Mesenchymal stem cell (in vitro differentiated cells and primary cell): ENCODE results near the gene GALR2.
A peak's percentile ranks its signal among the peaks of the same experiment; 100 is the strongest.
"Not testable (repeated sequence)": the region's sequence is repeated elsewhere in the genome, so short reads cannot be mapped to it uniquely, and the experiment has no call there.

ENCODE experiments used
- DNase-seq: peaks from one replicate; pipeline ENCODE4 v3.0.0-alpha.2; 2013
- H2AFZ ChIP-seq: one replicate; pipeline ENCODE4 v1.6.1; 2013; ENCODE audit warnings: low read depth, mild to moderate bottlenecking, control low read depth, inconsistent platforms, low read length, moderate library complexity
- H2AK5ac ChIP-seq: 2 replicates; pipeline ENCODE4 v1.6.1; 2013; ENCODE audit warnings: low read length, moderate library complexity, mild to moderate bottlenecking, inconsistent platforms; ENCODE audit not compliant: severe bottlenecking
- H2BK120ac ChIP-seq: one replicate; pipeline ENCODE4 v1.6.1; 2013; ENCODE audit warnings: low read depth, mild to moderate bottlenecking, inconsistent platforms, low read length, moderate library complexity
- H2BK12ac ChIP-seq, 2 experiments: one replicate each; pipeline ENCODE4 v1.6.1; 2013; ENCODE audit warnings: inconsistent platforms in 2 of 2, low read length in 2 of 2, mild to moderate bottlenecking in 2 of 2, moderate library complexity in 2 of 2, control low read depth in 1 of 2
- H2BK15ac ChIP-seq: one replicate; pipeline ENCODE4 v1.6.1; 2013; ENCODE audit warnings: mild to moderate bottlenecking, low read depth, inconsistent platforms; ENCODE audit not compliant: poor library complexity, severe bottlenecking
- H2BK5ac ChIP-seq: 2 replicates; pipeline ENCODE4 v1.6.1; 2013; ENCODE audit warnings: low read depth, mild to moderate bottlenecking, low read length, control low read depth, inconsistent platforms; ENCODE audit not compliant: poor library complexity, severe bottlenecking
- H3K14ac ChIP-seq, 2 experiments: one replicate each; pipeline ENCODE4 v1.6.1; 2013; ENCODE audit warnings: inconsistent platforms in 2 of 2, low read length in 2 of 2, control low read depth in 1 of 2, mild to moderate bottlenecking in 1 of 2, moderate library complexity in 1 of 2
- H3K18ac ChIP-seq, 2 experiments: one replicate each; pipeline ENCODE4 v1.6.1; 2013; ENCODE audit warnings: inconsistent platforms in 2 of 2, low read length in 2 of 2, control low read depth in 1 of 2, low read depth in 1 of 2, mild to moderate bottlenecking in 1 of 2
- H3K23ac ChIP-seq, 2 experiments: one replicate each; pipeline ENCODE4 v1.6.1; 2013; ENCODE audit warnings: inconsistent platforms in 2 of 2, low read length in 2 of 2, mild to moderate bottlenecking in 2 of 2, moderate library complexity in 2 of 2, control low read depth in 1 of 2
- H3K27ac ChIP-seq: 2 replicates; pipeline ENCODE4 v1.5.1; 2013; ENCODE audit warnings: mild to moderate bottlenecking, moderate library complexity, low read length, control low read depth, inconsistent platforms; ENCODE audit not compliant: poor library complexity, severe bottlenecking
- H3K27me3 ChIP-seq, 2 experiments: 2 replicates each; pipeline versions ENCODE4 v1.6.1 to v1.7.0; 2013; ENCODE audit warnings: low read length in 2 of 2, mild to moderate bottlenecking in 2 of 2, moderate library complexity in 2 of 2, control low read depth in 1 of 2, inconsistent platforms in 1 of 2; ENCODE audit not compliant: control insufficient read depth in 1 of 2, insufficient read depth in 1 of 2
- H3K36me3 ChIP-seq, 2 experiments: 2 replicates each; pipeline versions ENCODE4 v1.6.1 to v1.7.0; 2013; ENCODE audit warnings: low read length in 2 of 2, control low read depth in 1 of 2, inconsistent platforms in 1 of 2, low read depth in 1 of 2, mild to moderate bottlenecking in 1 of 2; ENCODE audit not compliant: insufficient read depth in 2 of 2, control insufficient read depth in 1 of 2
- H3K4ac ChIP-seq, 2 experiments: one replicate each; pipeline ENCODE4 v1.6.1; 2013; ENCODE audit warnings: inconsistent platforms in 2 of 2, low read length in 2 of 2, mild to moderate bottlenecking in 2 of 2, moderate library complexity in 2 of 2, control low read depth in 1 of 2, low read depth in 1 of 2
- H3K4me1 ChIP-seq: 2 replicates; pipeline ENCODE4 v1.6.1; 2013; ENCODE audit warnings: low read depth, low read length, control low read depth; ENCODE audit not compliant: control insufficient read depth, insufficient read depth
- H3K4me2 ChIP-seq: 2 replicates; pipeline ENCODE4 v1.6.1; 2013; ENCODE audit warnings: low read length, mild to moderate bottlenecking, inconsistent platforms; ENCODE audit not compliant: poor library complexity, severe bottlenecking
- H3K4me3 ChIP-seq, 2 experiments: 2 replicates each; pipeline versions ENCODE4 v1.5.1 to v1.7.0; 2013; ENCODE audit warnings: low read length in 2 of 2, mild to moderate bottlenecking in 2 of 2, control low read depth in 1 of 2, low read depth in 1 of 2; ENCODE audit not compliant: insufficient read depth in 1 of 2
- H3K79me1 ChIP-seq: replicated peaks from 2 replicates; pipeline ENCODE4 v1.6.1; 2013; ENCODE audit warnings: mild to moderate bottlenecking, control low read depth, low read length, inconsistent platforms; ENCODE audit not compliant: poor library complexity, severe bottlenecking
- H3K9ac ChIP-seq: 2 replicates; pipeline ENCODE4 v1.7.0; 2013; ENCODE audit warnings: mild to moderate bottlenecking, low read length, moderate library complexity
- H3K9me3 ChIP-seq: 2 replicates; pipeline ENCODE4 v1.7.0; 2013; ENCODE audit warnings: mild to moderate bottlenecking, low read length; ENCODE audit not compliant: control insufficient read depth
- H4K8ac ChIP-seq: one replicate; pipeline ENCODE4 v1.6.1; 2013; ENCODE audit warnings: inconsistent platforms, mild to moderate bottlenecking, low read length, moderate library complexity
- H4K91ac ChIP-seq: one replicate; pipeline ENCODE4 v1.6.1; 2013; ENCODE audit warnings: mild to moderate bottlenecking, low read length, inconsistent platforms
- WGBS: methylation state at CpG from one replicate; pipeline ENCODE4 v1.1.7; 2013; ENCODE audit warnings: mixed read lengths; 5-methylcytosine and 5-hydroxymethylcytosine counted together

The GALR2 gene

DNA sequence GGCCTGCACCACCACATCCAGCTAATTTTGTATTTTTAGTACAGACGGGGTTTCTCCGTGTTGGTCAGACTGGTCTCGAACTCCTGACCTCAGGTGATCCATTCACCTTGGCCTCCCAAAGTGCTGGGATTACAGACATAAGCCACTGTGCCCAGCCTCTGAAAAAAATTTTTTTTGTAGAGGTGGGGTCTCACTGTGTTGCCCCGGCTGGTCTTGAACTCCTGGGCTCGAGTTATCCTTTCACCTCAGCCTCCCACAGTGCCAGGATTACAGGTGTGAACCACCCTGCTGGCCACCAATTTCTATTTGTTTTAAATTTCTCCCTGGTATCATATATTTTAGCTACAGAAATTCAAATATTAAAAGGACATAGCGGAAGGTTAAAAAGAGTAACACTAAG, 16.3 kb upstream of the GALR2 start:
- H2BK5ac ChIP-seq, H3K4ac ChIP-seq, H4K91ac ChIP-seq, DNase-seq, H4K8ac ChIP-seq, H2BK15ac ChIP-seq, H2AFZ ChIP-seq, H2BK12ac ChIP-seq, H3K4me1 ChIP-seq, H3K27ac ChIP-seq, H3K9ac ChIP-seq, H2AK5ac ChIP-seq, H3K14ac ChIP-seq, H2BK120ac ChIP-seq, H3K9me3 ChIP-seq, H3K27me3 ChIP-seq, H3K4me2 ChIP-seq, H3K18ac ChIP-seq, H3K4me3 ChIP-seq, H3K23ac ChIP-seq: not testable (repeated sequence)
- WGBS: 97% methylated on average over 5 of the region's 6 CpGs
- H3K36me3 ChIP-seq: peaks cover 63 to 88% of the 10 kb centered on the region in 2 experiments
- H3K79me1 ChIP-seq: peaks cover 20% of the 10 kb centered on the region

GRCh38 chr17:76063875-76064546, 10.6 kb upstream of the GALR2 start:
- Histone ChIP-seq H3K27me3 (no peaks in the 10 kb centered on the region), H3K36me3 (peaks cover 65 to 87% of the 10 kb centered on the region in 2 experiments), H3K4me3 (no peak overlapping the region), H3K9me3 (no peaks in the 10 kb centered on the region), H2BK120ac (no peak overlapping the region), H3K23ac (no peak overlapping the region), H3K9ac (no peak overlapping the region), H2BK5ac (no peak overlapping the region), H2AFZ (no peak overlapping the region), H3K79me1 (peaks cover 34% of the 10 kb centered on the region), H3K4me2 (no peak overlapping the region), H2BK12ac (no peak overlapping the region), H3K18ac (no peak overlapping the region), H3K27ac (no peak overlapping the region), H3K14ac (no peak overlapping the region), H2BK15ac (no peak overlapping the region), H4K8ac (no peak overlapping the region), H4K91ac (no peak overlapping the region), H3K4me1 (no peaks in the 10 kb centered on the region), H2AK5ac (no peak overlapping the region), H3K4ac (no peak overlapping the region)
- DNase-seq: no peak
- WGBS: 98% methylated on average over 15 of the region's 15 CpGs

- Histone ChIP-seq H3K4me2 (no peak overlapping the region), H2BK120ac (no peak overlapping the region), H2AFZ (no peak overlapping the region), H4K8ac (no peak overlapping the region), H3K14ac (no peak overlapping the region), H3K4ac (no peak overlapping the region), H2AK5ac (no peak overlapping the region), H2BK5ac (no peak overlapping the region), H3K9me3 (no peaks in the 10 kb centered on the region), H3K18ac (no peak overlapping the region), H3K36me3 (peaks cover 58 to 73% of the 10 kb centered on the region in 2 experiments), H3K4me1 (peaks cover 2% of the 10 kb centered on the region), H3K9ac (no peak overlapping the region), H2BK12ac (no peak overlapping the region), H3K27ac (no peak overlapping the region), H3K4me3 (no peak overlapping the region), H2BK15ac (no peak overlapping the region), H3K23ac (no peak overlapping the region), H4K91ac (no peak overlapping the region), H3K27me3 (no peaks in the 10 kb centered on the region), H3K79me1 (peaks cover 29% of the 10 kb centered on the region)
- WGBS: 95% methylated on average over 4 of the region's 4 CpGs
- DNase-seq: no peak
Measured at GRCh38 chr17:76065775-76066174, 8.8 kb upstream of the GALR2 start.

GRCh38 chr17:76071531-76072147, 2.9 kb upstream of the GALR2 start:
- H3K4me3 ChIP-seq: peak overlapping the region; percentile 92 to 98
- H3K4me1 ChIP-seq: peaks cover 27% of the 10 kb centered on the region
- H4K91ac ChIP-seq: peak overlapping the region; percentile 74
- H3K27ac ChIP-seq: peak overlapping the region; percentile 8
- H2AK5ac ChIP-seq: peak overlapping the region; percentile 83
- H2BK15ac ChIP-seq: peak overlapping the region; percentile 9
- no peaks in the 10 kb centered on the region for H3K9me3 ChIP-seq
- H3K79me1 ChIP-seq: peaks cover 7% of the 10 kb centered on the region
- H3K4ac ChIP-seq: peak overlapping the region in 1 of 2 experiments; percentile 53
- peak overlapping the region in 1 of 2 experiments; percentile 2 for H3K14ac ChIP-seq
- DNase-seq: no peak
- peak overlapping the region; percentile 49 for H2AFZ ChIP-seq
- 31% methylated on average over 15 of the region's 15 CpGs for WGBS
- H3K23ac ChIP-seq: peak overlapping the region in 1 of 2 experiments; percentile 63
- H3K9ac ChIP-seq: peak overlapping the region; percentile 97
- H3K27me3 ChIP-seq: peaks cover 28 to 33% of the 10 kb centered on the region in 2 experiments
- peak overlapping the region; percentile 78 for H3K4me2 ChIP-seq
- H3K36me3 ChIP-seq: peaks cover 15 to 21% of the 10 kb centered on the region in 2 experiments
- peak overlapping the region; percentile 16 to 68 for H3K18ac ChIP-seq
- no peak overlapping the region for H2BK120ac ChIP-seq
- H2BK12ac ChIP-seq: no peak overlapping the region
- H2BK5ac ChIP-seq: no peak overlapping the region
- peak overlapping the region; percentile 63 for H4K8ac ChIP-seq
